K562 (cell line): ENCODE measurements around the gene GVQW3. TPM values are rescaled to one million over a fixed set of nuclear protein-coding genes. Genes with fewer than 3 reads are reported as not detected.

Source experiments
- BRD4 ChIP-seq: fragments of 200-600 bp; sonication (generic); IDR thresholded peaks from 2 replicates; pipeline ENCODE4 v1.6.1; 2017; ENCODE audit warnings: inconsistent platforms
- CBX3 ChIP-seq, 2 experiments: IDR thresholded peaks; 1 replicate in 1 of 2; 2 replicates in 1 of 2; pipeline ENCODE4 v1.6.1; 2012; ENCODE audit warnings: inconsistent platforms in 2 of 2, low read length in 2 of 2, borderline replicate concordance in 1 of 2, control low read depth in 1 of 2
- HNRNPLL ChIP-seq: fragments of 200-400 bp; formaldehyde crosslinking; IDR thresholded peaks from 2 replicates; pipeline ENCODE4 v1.6.1; 2017; ENCODE audit warnings: low read length, low read depth, mild to moderate bottlenecking; ENCODE audit not compliant: poor library complexity, severe bottlenecking
- L3MBTL2 ChIP-seq: fragments of 450-650 bp; IDR thresholded peaks from 2 replicates; pipeline ENCODE4 v1.6.1; 2016; ENCODE audit warnings: mild to moderate bottlenecking, moderate library complexity
- NFYB ChIP-seq: IDR thresholded peaks from 2 replicates; pipeline ENCODE4 v1.6.1; 2011; ENCODE audit warnings: mild to moderate bottlenecking, moderate library complexity; ENCODE audit not compliant: insufficient read length; ENCODE audit errors: extremely low read depth
- POLR2AphosphoS2 ChIP-seq: IDR thresholded peaks from 2 replicates; pipeline ENCODE4 v1.6.1; 2012; ENCODE audit warnings: low read length, improper control_type of control experiment
- POLR3G ChIP-seq: IDR thresholded peaks from 2 replicates; pipeline ENCODE4 v1.6.1; 2011; ENCODE audit not compliant: insufficient read length, insufficient replicate concordance; ENCODE audit errors: extremely low read depth
- PURB ChIP-seq: sonication (generic); formaldehyde crosslinking; IDR thresholded peaks from 2 replicates; pipeline ENCODE4 v1.9.0; 2021; ENCODE audit warnings: low read depth, mild to moderate bottlenecking, missing genetic modification reagents
- RFX5 ChIP-seq: IDR thresholded peaks from 2 replicates; pipeline ENCODE4 v1.6.1; 2011; ENCODE audit warnings: low read depth, mild to moderate bottlenecking, improper control_type of control experiment, low read length
- ZNF121 ChIP-seq: sonication (generic); formaldehyde crosslinking; conservative IDR thresholded peaks from 2 replicates; pipeline ENCODE4 v1.8.0; 2022; ENCODE audit warnings: missing genetic modification reagents
- polyA plus RNA-seq, 8 experiments: library from polyadenylated mRNA; depleted of rRNA in 4 of 8; stranded (reverse) in 5 of 8; unstranded in 3 of 8; fragments of >200 nt; fragmentation: Nextera tagmentation in 2 of 8; fragmentation: Illumina TruSeq in 1 of 8; extraction: Ambion mirVana in 2 of 8; extraction: Trizol in 1 of 8; gene quantifications; 2 replicates each; pipeline versions ENCODE4 v1.2.1 to v1.2.3, GENCODE V29; 2011 to 2014; ENCODE audit warnings: inconsistent platforms in 1 of 8, missing spikeins in 1 of 8
- total RNA-seq, 7 experiments: library from RNA; depleted of rRNA in 6 of 7; stranded (reverse); fragments of >200 nt in 6 of 7; fragmentation: Illumina TruSeq in 2 of 7; extraction: Trizol in 2 of 7; gene quantifications; 2 replicates each; pipeline versions ENCODE4 v1.2.1 to v1.2.3, GENCODE V29; 2011 to 2021; ENCODE audit warnings: low replicate concordance in 1 of 7
- TF ChIP-seq, protein P1 (sequence below): fragments of 250-450 bp; sonication (Bioruptor Pico); IDR thresholded peaks from 2 replicates; pipeline ENCODE4 v1.4.0; 2020
- TF ChIP-seq, protein P2 (sequence below): IDR thresholded peaks from 2 replicates; pipeline ENCODE4 v1.6.1; 2016; ENCODE audit warnings: missing genetic modification characterization, missing compliant biosample characterization
- TF ChIP-seq, protein P3 (sequence below): fragments of 450-650 bp; formaldehyde crosslinking; IDR thresholded peaks from 2 replicates; pipeline ENCODE4 v1.4.0; 2020; ENCODE audit warnings: mild to moderate bottlenecking, moderate library complexity
- TF ChIP-seq, protein P4 (sequence below): sonication (generic); formaldehyde crosslinking; IDR thresholded peaks from 2 replicates; pipeline ENCODE4 v1.8.0; 2022; ENCODE audit warnings: mild to moderate bottlenecking, missing genetic modification reagents, borderline replicate concordance

GVQW3 gene
- total and polyA plus RNA-seq, 9 of the 15 experiments (the other 6 are each of a cell fraction or from before 2014, with no cell fraction given): 0.66 to 5.7 (median 2.1) TPM

DNA sequence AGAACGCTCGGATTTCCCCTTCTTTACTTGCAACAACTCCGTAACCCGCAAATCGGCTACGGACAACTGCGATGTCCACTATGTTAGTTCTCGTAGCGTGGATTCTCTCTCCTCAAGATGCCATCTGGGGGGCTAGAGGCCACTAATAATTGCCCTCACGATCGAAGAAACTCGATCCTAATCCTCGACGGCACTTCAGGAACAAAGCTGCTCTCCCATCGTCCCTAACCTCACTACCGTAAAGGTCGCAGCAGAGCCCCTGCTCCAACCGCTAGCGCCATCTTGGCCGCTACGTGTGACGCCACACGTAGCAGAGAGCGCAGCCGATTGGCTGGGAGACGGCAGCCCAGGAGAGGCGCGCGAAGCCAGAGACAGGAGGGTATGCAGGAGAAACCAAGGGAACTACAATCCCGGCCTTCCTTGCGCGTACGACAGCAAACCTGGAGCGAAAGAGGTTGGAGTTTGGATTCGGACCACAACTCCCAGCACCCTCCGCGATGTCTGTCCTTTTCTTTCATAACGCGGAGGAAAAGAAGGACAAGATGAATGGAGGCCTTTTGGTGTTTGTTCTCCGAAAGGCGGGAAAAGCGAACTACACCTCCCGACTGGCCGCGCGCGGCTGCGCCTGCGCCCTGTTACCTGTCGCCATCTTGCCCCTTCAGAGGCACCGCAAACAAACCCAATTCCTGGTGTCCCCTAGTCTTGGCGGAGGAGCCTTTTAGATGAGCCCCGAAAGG is 63.4 kb downstream of the GVQW3 start, which contains the start of gene EMSY (continued):
- TF ChIP-seq, protein P1, sequence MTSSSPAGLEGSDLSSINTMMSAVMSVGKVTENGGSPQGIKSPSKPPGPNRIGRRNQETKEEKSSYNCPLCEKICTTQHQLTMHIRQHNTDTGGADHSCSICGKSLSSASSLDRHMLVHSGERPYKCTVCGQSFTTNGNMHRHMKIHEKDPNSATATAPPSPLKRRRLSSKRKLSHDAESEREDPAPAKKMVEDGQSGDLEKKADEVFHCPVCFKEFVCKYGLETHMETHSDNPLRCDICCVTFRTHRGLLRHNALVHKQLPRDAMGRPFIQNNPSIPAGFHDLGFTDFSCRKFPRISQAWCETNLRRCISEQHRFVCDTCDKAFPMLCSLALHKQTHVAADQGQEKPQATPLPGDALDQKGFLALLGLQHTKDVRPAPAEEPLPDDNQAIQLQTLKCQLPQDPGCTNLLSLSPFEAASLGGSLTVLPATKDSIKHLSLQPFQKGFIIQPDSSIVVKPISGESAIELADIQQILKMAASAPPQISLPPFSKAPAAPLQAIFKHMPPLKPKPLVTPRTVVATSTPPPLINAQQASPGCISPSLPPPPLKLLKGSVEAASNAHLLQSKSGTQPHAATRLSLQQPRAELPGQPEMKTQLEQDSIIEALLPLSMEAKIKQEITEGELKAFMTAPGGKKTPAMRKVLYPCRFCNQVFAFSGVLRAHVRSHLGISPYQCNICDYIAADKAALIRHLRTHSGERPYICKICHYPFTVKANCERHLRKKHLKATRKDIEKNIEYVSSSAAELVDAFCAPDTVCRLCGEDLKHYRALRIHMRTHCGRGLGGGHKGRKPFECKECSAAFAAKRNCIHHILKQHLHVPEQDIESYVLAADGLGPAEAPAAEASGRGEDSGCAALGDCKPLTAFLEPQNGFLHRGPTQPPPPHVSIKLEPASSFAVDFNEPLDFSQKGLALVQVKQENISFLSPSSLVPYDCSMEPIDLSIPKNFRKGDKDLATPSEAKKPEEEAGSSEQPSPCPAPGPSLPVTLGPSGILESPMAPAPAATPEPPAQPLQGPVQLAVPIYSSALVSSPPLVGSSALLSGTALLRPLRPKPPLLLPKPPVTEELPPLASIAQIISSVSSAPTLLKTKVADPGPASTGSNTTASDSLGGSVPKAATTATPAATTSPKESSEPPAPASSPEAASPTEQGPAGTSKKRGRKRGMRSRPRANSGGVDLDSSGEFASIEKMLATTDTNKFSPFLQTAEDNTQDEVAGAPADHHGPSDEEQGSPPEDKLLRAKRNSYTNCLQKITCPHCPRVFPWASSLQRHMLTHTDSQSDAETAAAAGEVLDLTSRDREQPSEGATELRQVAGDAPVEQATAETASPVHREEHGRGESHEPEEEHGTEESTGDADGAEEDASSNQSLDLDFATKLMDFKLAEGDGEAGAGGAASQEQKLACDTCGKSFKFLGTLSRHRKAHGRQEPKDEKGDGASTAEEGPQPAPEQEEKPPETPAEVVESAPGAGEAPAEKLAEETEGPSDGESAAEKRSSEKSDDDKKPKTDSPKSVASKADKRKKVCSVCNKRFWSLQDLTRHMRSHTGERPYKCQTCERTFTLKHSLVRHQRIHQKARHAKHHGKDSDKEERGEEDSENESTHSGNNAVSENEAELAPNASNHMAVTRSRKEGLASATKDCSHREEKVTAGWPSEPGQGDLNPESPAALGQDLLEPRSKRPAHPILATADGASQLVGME (CRISPR knock-in tag): no peak
- TF ChIP-seq ZNF121 (CRISPR knock-in tag): no peak
- no peak for TF ChIP-seq CBX3 (IDR thresholded peaks at IDR 0.05; ENCODE audit: borderline replicate concordance in 1 of 2, low read length in 2 of 2)
- TF ChIP-seq BRD4: no peak
- no peak for TF ChIP-seq PURB (CRISPR knock-in tag)
- no peak for TF ChIP-seq POLR3G
- TF ChIP-seq L3MBTL2: peak; percentile 92
- TF ChIP-seq, protein P2, sequence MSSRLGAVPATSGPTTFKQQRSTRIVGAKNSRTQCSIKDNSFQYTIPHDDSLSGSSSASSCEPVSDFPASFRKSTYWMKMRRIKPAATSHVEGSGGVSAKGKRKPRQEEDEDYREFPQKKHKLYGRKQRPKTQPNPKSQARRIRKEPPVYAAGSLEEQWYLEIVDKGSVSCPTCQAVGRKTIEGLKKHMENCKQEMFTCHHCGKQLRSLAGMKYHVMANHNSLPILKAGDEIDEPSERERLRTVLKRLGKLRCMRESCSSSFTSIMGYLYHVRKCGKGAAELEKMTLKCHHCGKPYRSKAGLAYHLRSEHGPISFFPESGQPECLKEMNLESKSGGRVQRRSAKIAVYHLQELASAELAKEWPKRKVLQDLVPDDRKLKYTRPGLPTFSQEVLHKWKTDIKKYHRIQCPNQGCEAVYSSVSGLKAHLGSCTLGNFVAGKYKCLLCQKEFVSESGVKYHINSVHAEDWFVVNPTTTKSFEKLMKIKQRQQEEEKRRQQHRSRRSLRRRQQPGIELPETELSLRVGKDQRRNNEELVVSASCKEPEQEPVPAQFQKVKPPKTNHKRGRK (tag): no peak
- peak; percentile 97 for TF ChIP-seq HNRNPLL
- TF ChIP-seq, protein P3, sequence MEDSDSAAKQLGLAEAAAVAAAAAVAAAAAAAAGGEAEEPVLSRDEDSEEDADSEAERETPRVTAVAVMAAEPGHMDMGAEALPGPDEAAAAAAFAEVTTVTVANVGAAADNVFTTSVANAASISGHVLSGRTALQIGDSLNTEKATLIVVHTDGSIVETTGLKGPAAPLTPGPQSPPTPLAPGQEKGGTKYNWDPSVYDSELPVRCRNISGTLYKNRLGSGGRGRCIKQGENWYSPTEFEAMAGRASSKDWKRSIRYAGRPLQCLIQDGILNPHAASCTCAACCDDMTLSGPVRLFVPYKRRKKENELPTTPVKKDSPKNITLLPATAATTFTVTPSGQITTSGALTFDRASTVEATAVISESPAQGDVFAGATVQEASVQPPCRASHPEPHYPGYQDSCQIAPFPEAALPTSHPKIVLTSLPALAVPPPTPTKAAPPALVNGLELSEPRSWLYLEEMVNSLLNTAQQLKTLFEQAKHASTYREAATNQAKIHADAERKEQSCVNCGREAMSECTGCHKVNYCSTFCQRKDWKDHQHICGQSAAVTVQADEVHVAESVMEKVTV (CRISPR knock-in tag): 0 out of 2 replicates have a peak, but pooled peaks have one; percentile 2
- peak; percentile 26 for TF ChIP-seq NFYB
- peak; percentile 93; the same call in 1 of the 2 replicates for TF ChIP-seq POLR2AphosphoS2
- TF ChIP-seq, protein P4, sequence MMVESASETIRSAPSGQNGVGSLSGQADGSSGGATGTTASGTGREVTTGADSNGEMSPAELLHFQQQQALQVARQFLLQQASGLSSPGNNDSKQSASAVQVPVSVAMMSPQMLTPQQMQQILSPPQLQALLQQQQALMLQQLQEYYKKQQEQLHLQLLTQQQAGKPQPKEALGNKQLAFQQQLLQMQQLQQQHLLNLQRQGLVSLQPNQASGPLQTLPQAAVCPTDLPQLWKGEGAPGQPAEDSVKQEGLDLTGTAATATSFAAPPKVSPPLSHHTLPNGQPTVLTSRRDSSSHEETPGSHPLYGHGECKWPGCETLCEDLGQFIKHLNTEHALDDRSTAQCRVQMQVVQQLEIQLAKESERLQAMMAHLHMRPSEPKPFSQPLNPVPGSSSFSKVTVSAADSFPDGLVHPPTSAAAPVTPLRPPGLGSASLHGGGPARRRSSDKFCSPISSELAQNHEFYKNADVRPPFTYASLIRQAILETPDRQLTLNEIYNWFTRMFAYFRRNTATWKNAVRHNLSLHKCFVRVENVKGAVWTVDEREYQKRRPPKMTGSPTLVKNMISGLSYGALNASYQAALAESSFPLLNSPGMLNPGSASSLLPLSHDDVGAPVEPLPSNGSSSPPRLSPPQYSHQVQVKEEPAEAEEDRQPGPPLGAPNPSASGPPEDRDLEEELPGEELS (CRISPR knock-in tag): no peak; the same call in 1 of the 2 replicates
- no peak for TF ChIP-seq RFX5
